ENCODE measurements around the gene DUSP15. TPM values are rescaled to one million over a fixed set of nuclear protein-coding genes. Genes with fewer than 3 reads are reported as not detected.
A peak's percentile ranks its signal among the peaks of the same experiment; 100 is the strongest.

The DUSP15 gene
- total and polyA plus RNA-seq, 8 donors, result 0.35 to 4.3 (median 1.4) TPM

DNA sequence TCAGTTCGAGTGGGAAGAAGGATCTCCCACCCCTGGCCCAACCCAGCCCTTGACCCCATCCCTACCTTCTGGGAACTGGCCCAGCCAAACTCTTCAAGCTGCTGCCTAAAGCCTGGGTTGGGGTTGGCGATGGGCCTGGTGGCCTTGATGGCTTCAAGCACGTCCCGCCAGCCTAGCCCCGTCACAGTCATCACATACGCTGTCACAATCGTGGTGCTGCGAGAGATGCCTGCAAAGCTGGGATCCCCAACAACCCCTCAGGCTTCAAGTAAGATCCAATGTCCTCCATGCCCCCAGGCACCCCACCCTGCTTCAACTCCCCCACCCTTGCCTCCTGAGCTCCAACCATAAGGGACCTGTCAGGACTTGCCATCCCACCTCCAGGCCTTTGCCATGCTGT, 7.8 kb downstream of the DUSP15 start:
- FAIRE-seq, result no peak
- Histone ChIP-seq H3K4me1 (peaks cover 0 to 10% (median 7%) of the 10 kb centered on the region in 3 donors), H3K36me3 (no peaks in the 10 kb centered on the region), H3K27ac (no peak overlapping the region), H3K4me3 (no peak overlapping the region), H3K9me3 (no peaks in the 10 kb centered on the region), H3K27me3 (peaks cover 0 to 2% (median 0%) of the 10 kb centered on the region in 4 donors)
- TF ChIP-seq, protein P1, sequence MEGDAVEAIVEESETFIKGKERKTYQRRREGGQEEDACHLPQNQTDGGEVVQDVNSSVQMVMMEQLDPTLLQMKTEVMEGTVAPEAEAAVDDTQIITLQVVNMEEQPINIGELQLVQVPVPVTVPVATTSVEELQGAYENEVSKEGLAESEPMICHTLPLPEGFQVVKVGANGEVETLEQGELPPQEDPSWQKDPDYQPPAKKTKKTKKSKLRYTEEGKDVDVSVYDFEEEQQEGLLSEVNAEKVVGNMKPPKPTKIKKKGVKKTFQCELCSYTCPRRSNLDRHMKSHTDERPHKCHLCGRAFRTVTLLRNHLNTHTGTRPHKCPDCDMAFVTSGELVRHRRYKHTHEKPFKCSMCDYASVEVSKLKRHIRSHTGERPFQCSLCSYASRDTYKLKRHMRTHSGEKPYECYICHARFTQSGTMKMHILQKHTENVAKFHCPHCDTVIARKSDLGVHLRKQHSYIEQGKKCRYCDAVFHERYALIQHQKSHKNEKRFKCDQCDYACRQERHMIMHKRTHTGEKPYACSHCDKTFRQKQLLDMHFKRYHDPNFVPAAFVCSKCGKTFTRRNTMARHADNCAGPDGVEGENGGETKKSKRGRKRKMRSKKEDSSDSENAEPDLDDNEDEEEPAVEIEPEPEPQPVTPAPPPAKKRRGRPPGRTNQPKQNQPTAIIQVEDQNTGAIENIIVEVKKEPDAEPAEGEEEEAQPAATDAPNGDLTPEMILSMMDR (IDR thresholded peaks at IDR 0.05), result no peak
- no peak for ATAC-seq
- intact Hi-C loops (cut with DNase I), result no loop called here
- 69 to 73% methylated on average over 8 of the region's 8 CpGs for WGBS, 2 donors
- DNase-seq, result peak in 1 of 6 donors; percentile 9

DNA sequence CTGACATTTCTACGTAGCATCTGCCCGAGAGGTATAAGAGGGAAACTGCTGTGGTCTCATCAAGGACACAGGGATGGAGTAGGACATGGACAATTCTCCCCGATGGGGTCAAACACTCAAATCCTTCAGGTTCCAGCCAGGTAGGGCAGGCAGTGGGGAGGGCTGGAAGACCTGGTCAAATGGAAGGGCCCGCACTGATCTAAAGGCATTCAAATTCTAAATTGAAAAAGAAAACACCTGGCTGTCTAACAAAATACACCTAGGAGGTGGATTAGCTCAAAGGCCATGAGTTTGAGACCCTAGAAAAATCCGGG, 8.2 kb downstream of the DUSP15 start:
- no peak for DNase-seq
- intact Hi-C loops (cut with DNase I), result no loop called here

DNA sequence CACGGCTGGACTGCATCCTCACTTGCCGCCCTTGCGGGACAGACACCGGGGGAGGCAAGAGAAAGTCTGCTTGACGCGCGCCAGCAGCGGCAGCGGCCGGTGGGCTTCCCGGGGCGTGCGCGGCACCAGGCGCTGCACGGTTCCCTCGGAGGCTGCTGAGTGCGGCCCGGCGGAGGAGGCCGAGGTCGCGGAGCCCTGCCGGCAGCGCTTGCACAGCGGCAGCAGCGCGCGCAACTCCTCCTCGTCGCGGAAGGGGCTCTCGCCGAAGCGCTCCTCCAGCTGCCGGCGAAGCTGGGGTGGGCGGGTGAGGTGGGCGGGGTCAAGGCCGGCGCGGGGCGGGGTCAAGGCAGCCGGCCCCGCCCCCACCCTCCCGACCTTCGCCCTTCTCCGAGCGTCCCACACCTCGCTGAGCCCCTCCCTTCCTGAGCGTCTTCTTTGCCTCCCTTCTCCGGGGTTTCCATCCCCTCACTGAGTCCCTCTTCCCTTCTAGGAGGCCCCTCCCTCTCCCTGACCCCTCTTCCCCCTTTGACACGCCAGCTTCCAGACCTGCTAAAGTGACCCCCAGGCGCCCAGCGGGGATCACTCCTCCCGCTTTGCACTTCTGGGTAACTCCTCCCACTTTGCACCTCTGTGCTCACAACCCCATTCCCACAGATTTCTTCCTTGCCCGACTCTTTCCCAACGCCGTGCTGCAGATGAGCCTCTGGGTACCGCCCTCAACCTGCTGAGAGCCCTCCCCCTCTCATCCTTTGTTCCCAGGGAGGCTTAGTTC, 8.8 kb downstream of the DUSP15 start:
- 3 to 6% methylated on average over 34 to 60 of the region's 60 CpGs for WGBS, 2 donors

More for the DNA sequence above, 8.2 kb downstream of the DUSP15 start:
- TF ChIP-seq, protein P1 (IDR thresholded peaks at IDR 0.05), result no peak
- ATAC-seq (no peak), FAIRE-seq (no peak)
- H3K27ac ChIP-seq, result no peak overlapping the region
- H3K27me3 ChIP-seq, result peaks cover 0 to 2% (median 0%) of the 10 kb centered on the region in 4 donors
- no peaks in the 10 kb centered on the region for H3K36me3 ChIP-seq
- H3K9me3 ChIP-seq, result no peaks in the 10 kb centered on the region
- no peak overlapping the region for H3K4me3 ChIP-seq
- WGBS, 2 donors, result 64 to 74% methylated on average over 5 of the region's 5 CpGs
- H3K4me1 ChIP-seq, result peaks cover 0 to 10% (median 7%) of the 10 kb centered on the region in 3 donors

DNA sequence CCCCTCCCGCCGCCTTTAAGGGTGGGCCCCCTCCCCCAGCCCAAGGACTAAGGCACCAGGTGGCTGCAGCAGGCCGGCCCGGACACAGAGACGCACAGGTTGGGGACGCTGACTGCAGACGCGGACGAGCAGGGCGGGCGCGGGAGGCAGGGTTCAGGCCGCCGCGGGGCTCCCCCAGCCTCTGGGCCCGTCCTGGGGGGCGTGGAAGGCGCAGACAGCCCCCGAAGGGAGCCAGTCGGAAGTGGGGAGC, 9.3 kb downstream of the DUSP15 start:
- WGBS, 2 donors, result 0% methylated on average over 17 to 20 of the region's 20 CpGs
- DNase-seq (no peak), FAIRE-seq (no peak), ATAC-seq (peak; percentile 55 to 66 (median 60))
- H3K9me3 ChIP-seq, result no peaks in the 10 kb centered on the region
- TF ChIP-seq, protein P1 (IDR thresholded peaks at IDR 0.05), result no peak
- peaks cover 0 to 2% (median 0%) of the 10 kb centered on the region in 4 donors for H3K27me3 ChIP-seq
- H3K4me3 ChIP-seq, result peak overlapping the region; percentile 7 to 72 (median 34)
- no peaks in the 10 kb centered on the region for H3K36me3 ChIP-seq
- peaks cover 0 to 10% (median 7%) of the 10 kb centered on the region in 3 donors for H3K4me1 ChIP-seq
- intact Hi-C loops (cut with DNase I), result no loop called here
- H3K27ac ChIP-seq, result no peak overlapping the region

More for the DNA sequence above, 8.8 kb downstream of the DUSP15 start:
- Histone ChIP-seq H3K27me3 (peaks cover 0 to 2% (median 0%) of the 10 kb centered on the region in 4 donors), H3K4me1 (peaks cover 0 to 10% (median 7%) of the 10 kb centered on the region in 3 donors), H3K4me3 (peak overlapping the region; percentile 7 to 72 (median 34)), H3K9me3 (no peaks in the 10 kb centered on the region), H3K27ac (no peak overlapping the region), H3K36me3 (no peaks in the 10 kb centered on the region)
- ATAC-seq (peak; percentile 75 to 83 (median 76)), DNase-seq (peak in 5 of 6 donors; percentile 42 to 80 (median 51)), FAIRE-seq (no peak)
- TF ChIP-seq, protein P1 (IDR thresholded peaks at IDR 0.05), result no peak
- intact Hi-C loops (cut with DNase I), result no loop called here
